Posterior cingulate gyrus (tissue), 11 donors: ENCODE measurements around the gene RHEB.

ENCODE experiments used
- DNase-seq, 10 donors: peaks; one replicate each; pipeline versions ENCODE4 v3.0.0 to v3.0.0-alpha.2; 2020 to 2021; ENCODE audit warnings: mixed read lengths in 3 of 10
- intact Hi-C: fragments of 100-400 bp; cut with DNase I; formaldehyde crosslinking; loops from one replicate; pipeline ENCODE4 v1.15.1; 2023

Gene RHEB

GRCh38 chr7:151505836-151506468, 13.7 kb downstream of the RHEB start:
- no peak for DNase-seq
- intact Hi-C loops: no loop called here

GRCh38 chr7:151505433-151505832, 14.3 kb downstream of the RHEB start:
- intact Hi-C loops: no loop called here
- DNase-seq: no peak

- no peak for DNase-seq
- intact Hi-C loops: no loop called here
Observed at GRCh38 chr7:151504715-151505326, 14.9 kb downstream of the RHEB start.

GRCh38 chr7:151503902-151504714, 15.6 kb downstream of the RHEB start:
- DNase-seq: no peak
- intact Hi-C loops: no loop called here

- intact Hi-C loops: no loop called here
- no peak for DNase-seq
Observed at GRCh38 chr7:151501676-151502075, 18.0 kb downstream of the RHEB start.

- intact Hi-C loops: no loop called here
- no peak for DNase-seq
Observed at GRCh38 chr7:151498495-151498894, 21.2 kb downstream of the RHEB start.

GRCh38 chr7:151497306-151497871, 22.3 kb downstream of the RHEB start:
- intact Hi-C loops: no loop called here
- no peak for DNase-seq

GRCh38 chr7:151495360-151495759, 24.3 kb downstream of the RHEB start:
- no peak for DNase-seq
- intact Hi-C loops: no loop called here

GRCh38 chr7:151494298-151495284, 25.1 kb downstream of the RHEB start:
- intact Hi-C loops: no loop called here
- no peak for DNase-seq

- DNase-seq: no peak
- intact Hi-C loops: no loop called here
Observed at GRCh38 chr7:151493083-151493482, 26.6 kb downstream of the RHEB start.

GRCh38 chr7:151491859-151492258, 27.8 kb downstream of the RHEB start:
- intact Hi-C loops: no loop called here
- no peak for DNase-seq

- DNase-seq: no peak
- intact Hi-C loops: no loop called here
Observed at GRCh38 chr7:151490456-151491105, 29.1 kb downstream of the RHEB start.

- DNase-seq: no peak
- intact Hi-C loops: no loop called here
Observed at GRCh38 chr7:151489498-151489897, 30.2 kb downstream of the RHEB start.

- DNase-seq: no peak
- intact Hi-C loops: no loop called here
Observed at GRCh38 chr7:151488096-151488495, 31.6 kb downstream of the RHEB start.

GRCh38 chr7:151487228-151487627, 32.5 kb downstream of the RHEB start:
- DNase-seq: no peak
- intact Hi-C loops: no loop called here

GRCh38 chr7:151486074-151486473, 33.6 kb downstream of the RHEB start:
- intact Hi-C loops: no loop called here
- no peak for DNase-seq

- intact Hi-C loops: no loop called here
- peak in 1 of 10 donors; percentile 8 for DNase-seq
Observed at GRCh38 chr7:151484971-151485707, 34.6 kb downstream of the RHEB start.

GRCh38 chr7:151483711-151483983, 36.0 kb downstream of the RHEB start:
- intact Hi-C loops: no loop called here
- DNase-seq: no peak
